Osteoblast (primary cell): ENCODE results near the gene ARPC1B. TPM values are rescaled to one million over a fixed set of nuclear protein-coding genes. Genes with fewer than 3 reads are reported as not detected.
"Not testable (repeated sequence)": the region's sequence is repeated elsewhere in the genome, so short reads cannot be mapped to it uniquely, and the experiment has no call there.

ENCODE experiments used
- DNase-seq: peaks from one replicate; pipeline ENCODE4 v3.0.0; 2011; ENCODE audit warnings: low spot score, mixed read lengths; ENCODE audit not compliant: insufficient read length; ENCODE audit errors: missing footprints
- H2AFZ ChIP-seq: 2 replicates; pipeline ENCODE4 v1.6.0; 2011; ENCODE audit warnings: mild to moderate bottlenecking, low read length
- H3K27ac ChIP-seq: 2 replicates; pipeline ENCODE4 v1.5.1; 2011; ENCODE audit warnings: mild to moderate bottlenecking, low read depth, low read length, moderate library complexity
- H3K27me3 ChIP-seq: 2 replicates; pipeline ENCODE4 v1.6.0; 2012; ENCODE audit warnings: mild to moderate bottlenecking, control low read depth, inconsistent platforms, low read length, moderate library complexity; ENCODE audit not compliant: insufficient read depth
- H3K36me3 ChIP-seq: 2 replicates; pipeline ENCODE4 v1.5.1; 2011; ENCODE audit warnings: mild to moderate bottlenecking, low read length, control low read depth, moderate library complexity; ENCODE audit not compliant: insufficient read depth
- H3K4me1 ChIP-seq: 2 replicates; pipeline ENCODE4 v1.5.1; 2011; ENCODE audit warnings: mild to moderate bottlenecking, low read length, control low read depth, moderate library complexity; ENCODE audit not compliant: insufficient read depth
- H3K4me2 ChIP-seq: 2 replicates; pipeline ENCODE4 v1.6.0; 2011; ENCODE audit warnings: mild to moderate bottlenecking, low read length; ENCODE audit not compliant: insufficient read depth
- H3K4me3 ChIP-seq: fragments of 200-600 bp; sonication (generic); 3 replicates; pipeline ENCODE4 v1.5.1; 2012; ENCODE audit warnings: mild to moderate bottlenecking, low read length, inconsistent platforms; ENCODE audit not compliant: insufficient read depth
- H3K79me2 ChIP-seq: 2 replicates; pipeline ENCODE4 v1.6.0; 2012; ENCODE audit warnings: mild to moderate bottlenecking, low read length, control low read depth, inconsistent platforms; ENCODE audit not compliant: insufficient read depth
- H3K9me3 ChIP-seq: 2 replicates; pipeline ENCODE4 v1.5.1; 2011; ENCODE audit warnings: low read depth, low read length, control low read depth
- H4K20me1 ChIP-seq: 2 replicates; pipeline ENCODE4 v1.6.0; 2012; ENCODE audit warnings: mild to moderate bottlenecking, low read length, control low read depth; ENCODE audit not compliant: insufficient read depth
- total RNA-seq: library from RNA; depleted of rRNA; stranded (reverse); fragments of >200 nt; gene quantifications from 2 replicates; pipeline ENCODE4 v1.2.3, GENCODE V29; 2012
- TF ChIP-seq, protein P1 (sequence below): IDR thresholded peaks from 2 replicates; pipeline ENCODE4 v1.5.1; 2011; ENCODE audit warnings: mild to moderate bottlenecking, low read depth, low read length, moderate library complexity; ENCODE audit errors: extremely low read depth

The ARPC1B gene
- total RNA-seq, 1 donor = 273 TPM

DNA sequence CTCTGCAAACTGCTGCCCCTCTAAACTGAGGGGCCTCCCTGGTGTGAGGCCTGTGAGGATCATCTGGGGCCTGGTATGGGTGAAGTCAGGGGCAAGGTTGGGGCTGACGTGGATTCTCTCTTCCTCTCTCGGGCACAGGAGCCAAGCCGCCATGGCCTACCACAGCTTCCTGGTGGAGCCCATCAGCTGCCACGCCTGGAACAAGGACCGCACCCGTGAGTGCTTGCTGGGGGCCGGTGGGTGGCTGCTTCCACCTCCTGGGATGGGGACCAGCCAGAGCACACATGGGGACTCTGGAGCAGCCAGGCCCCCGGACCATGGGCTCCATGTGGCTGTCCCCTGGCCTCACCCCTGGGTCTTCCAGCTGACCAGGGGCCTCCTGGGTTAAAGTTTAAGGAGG lies 11.0 kb downstream of the ARPC1B start:
- Histone ChIP-seq H4K20me1 (peaks cover 45% of the 10 kb centered on the region), H3K9me3 (no peaks in the 10 kb centered on the region), H3K4me2 (no peak overlapping the region), H2AFZ (no peak overlapping the region), H3K27me3 (no peaks in the 10 kb centered on the region), H3K4me3 (no peak overlapping the region), H3K4me1 (peaks cover 6% of the 10 kb centered on the region), H3K79me2 (peaks cover 52% of the 10 kb centered on the region), H3K36me3 (peaks cover 58% of the 10 kb centered on the region), H3K27ac (no peak overlapping the region)
- DNase-seq = peak; percentile 61
- TF ChIP-seq, protein P1, sequence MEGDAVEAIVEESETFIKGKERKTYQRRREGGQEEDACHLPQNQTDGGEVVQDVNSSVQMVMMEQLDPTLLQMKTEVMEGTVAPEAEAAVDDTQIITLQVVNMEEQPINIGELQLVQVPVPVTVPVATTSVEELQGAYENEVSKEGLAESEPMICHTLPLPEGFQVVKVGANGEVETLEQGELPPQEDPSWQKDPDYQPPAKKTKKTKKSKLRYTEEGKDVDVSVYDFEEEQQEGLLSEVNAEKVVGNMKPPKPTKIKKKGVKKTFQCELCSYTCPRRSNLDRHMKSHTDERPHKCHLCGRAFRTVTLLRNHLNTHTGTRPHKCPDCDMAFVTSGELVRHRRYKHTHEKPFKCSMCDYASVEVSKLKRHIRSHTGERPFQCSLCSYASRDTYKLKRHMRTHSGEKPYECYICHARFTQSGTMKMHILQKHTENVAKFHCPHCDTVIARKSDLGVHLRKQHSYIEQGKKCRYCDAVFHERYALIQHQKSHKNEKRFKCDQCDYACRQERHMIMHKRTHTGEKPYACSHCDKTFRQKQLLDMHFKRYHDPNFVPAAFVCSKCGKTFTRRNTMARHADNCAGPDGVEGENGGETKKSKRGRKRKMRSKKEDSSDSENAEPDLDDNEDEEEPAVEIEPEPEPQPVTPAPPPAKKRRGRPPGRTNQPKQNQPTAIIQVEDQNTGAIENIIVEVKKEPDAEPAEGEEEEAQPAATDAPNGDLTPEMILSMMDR = no peak

DNA sequence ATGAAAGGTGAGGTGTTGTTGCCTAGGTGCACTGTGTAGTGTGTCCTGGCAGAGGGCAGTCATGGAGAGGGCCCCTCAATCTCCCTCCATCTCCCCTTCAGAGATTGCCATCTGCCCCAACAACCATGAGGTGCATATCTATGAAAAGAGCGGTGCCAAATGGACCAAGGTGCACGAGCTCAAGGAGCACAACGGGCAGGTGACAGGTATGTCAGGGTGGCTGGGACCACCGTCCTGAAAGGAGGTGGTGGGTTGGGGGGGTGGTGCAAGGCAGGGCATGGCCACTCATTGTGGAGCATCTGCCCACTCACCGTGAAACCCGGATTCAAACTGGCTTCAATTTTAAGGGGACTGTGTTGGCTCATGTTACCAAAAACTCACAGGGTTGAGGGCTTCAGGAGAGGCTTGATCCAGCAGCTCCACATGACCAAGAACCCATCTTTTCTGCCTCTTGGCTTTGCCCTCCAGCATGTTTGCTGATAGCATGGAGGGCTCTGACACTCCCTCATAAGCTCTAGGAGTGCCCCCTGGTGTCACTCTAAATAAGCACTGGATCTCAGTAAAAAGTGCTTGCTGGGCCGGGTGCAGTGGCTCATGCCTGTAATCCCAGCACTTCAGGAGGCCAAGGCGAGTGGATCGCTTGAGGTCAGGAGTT lies 12.2 kb downstream of the ARPC1B start:
- H3K27me3 ChIP-seq = no peaks in the 10 kb centered on the region
- no peak overlapping the region for H3K27ac ChIP-seq
- H3K4me3 ChIP-seq = no peak overlapping the region
- no peak overlapping the region for H2AFZ ChIP-seq
- H3K4me2 ChIP-seq = no peak overlapping the region
- peaks cover 58% of the 10 kb centered on the region for H3K36me3 ChIP-seq
- TF ChIP-seq, protein P1 = peak; percentile 29
- DNase-seq = peak; percentile 86
- no peaks in the 10 kb centered on the region for H3K9me3 ChIP-seq
- H3K4me1 ChIP-seq = no peaks in the 10 kb centered on the region
- peaks cover 46% of the 10 kb centered on the region for H3K79me2 ChIP-seq
- H4K20me1 ChIP-seq = peaks cover 38% of the 10 kb centered on the region

DNA sequence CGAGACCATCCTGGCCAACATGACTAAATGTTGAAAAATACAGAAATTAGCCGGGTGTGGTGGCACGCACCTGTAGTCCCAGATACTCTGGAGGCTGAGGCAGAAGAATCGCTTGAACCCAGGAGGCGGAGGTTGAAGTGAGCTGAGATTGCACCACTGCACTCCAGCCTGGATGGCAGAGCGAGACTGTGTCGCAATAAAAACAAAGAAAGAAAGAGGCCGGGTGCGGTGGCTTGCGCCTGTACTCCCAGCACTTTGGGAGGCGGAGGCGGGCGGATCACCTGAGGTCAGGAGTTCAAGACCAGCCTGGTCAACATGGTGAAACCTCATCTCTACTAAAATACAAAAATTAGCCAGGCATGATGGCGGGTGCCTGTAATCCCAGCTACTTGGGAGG lies 12.7 kb downstream of the ARPC1B start:
- not testable (repeated sequence) for H3K4me2 ChIP-seq, H3K27me3 ChIP-seq, H3K4me1 ChIP-seq, H3K27ac ChIP-seq, DNase-seq, H3K9me3 ChIP-seq, H2AFZ ChIP-seq, H3K4me3 ChIP-seq
- H3K36me3 ChIP-seq = peaks cover 57% of the 10 kb centered on the region
- peaks cover 39% of the 10 kb centered on the region for H4K20me1 ChIP-seq
- H3K79me2 ChIP-seq = peaks cover 45% of the 10 kb centered on the region

DNA sequence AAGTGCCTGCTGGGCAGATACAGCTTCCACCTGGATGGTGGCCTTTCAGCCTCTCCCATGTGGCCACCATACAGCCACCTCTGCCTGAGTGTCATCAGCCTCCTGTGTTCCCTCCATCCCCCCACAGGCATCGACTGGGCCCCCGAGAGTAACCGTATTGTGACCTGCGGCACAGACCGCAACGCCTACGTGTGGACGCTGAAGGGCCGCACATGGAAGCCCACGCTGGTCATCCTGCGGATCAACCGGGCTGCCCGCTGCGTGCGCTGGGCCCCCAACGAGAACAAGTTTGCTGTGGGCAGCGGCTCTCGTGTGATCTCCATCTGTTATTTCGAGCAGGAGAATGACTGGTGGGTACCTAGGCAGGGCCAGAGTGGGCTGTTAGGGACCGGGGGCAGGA lies 13.4 kb downstream of the ARPC1B start:
- TF ChIP-seq, protein P1 = no peak
- H3K79me2 ChIP-seq = peaks cover 46% of the 10 kb centered on the region
- peaks cover 60% of the 10 kb centered on the region for H3K36me3 ChIP-seq
- no peak overlapping the region for H3K27ac ChIP-seq
- DNase-seq = peak; percentile 68
- H3K4me3 ChIP-seq = no peak overlapping the region
- no peaks in the 10 kb centered on the region for H3K9me3 ChIP-seq
- no peaks in the 10 kb centered on the region for H3K27me3 ChIP-seq
- H3K4me1 ChIP-seq = no peaks in the 10 kb centered on the region
- peaks cover 40% of the 10 kb centered on the region for H4K20me1 ChIP-seq
- H3K4me2 ChIP-seq = no peak overlapping the region
- no peak overlapping the region for H2AFZ ChIP-seq
